Hepatocyte (in vitro differentiated cells): ENCODE measurements around the gene PHKG2. TPM values are rescaled to one million over a fixed set of nuclear protein-coding genes. Genes with fewer than 3 reads are reported as not detected.

Experiments used
- DNase-seq: peaks from one replicate; pipeline ENCODE4 v3.0.0-alpha.2; 2016; ENCODE audit warnings: low spot score
- H2AFZ ChIP-seq: fragments of 200-600 bp; sonication (generic); 2 replicates; pipeline ENCODE4 v1.6.0; 2016; ENCODE audit warnings: antibody characterized with exemption, mild to moderate bottlenecking
- H3K27ac ChIP-seq: fragments of 200-600 bp; sonication (generic); 2 replicates; pipeline ENCODE4 v1.5.1; 2016; ENCODE audit warnings: mild to moderate bottlenecking
- H3K27me3 ChIP-seq: fragments of 200-600 bp; sonication (generic); 2 replicates; pipeline ENCODE4 v1.6.1; 2016
- H3K36me3 ChIP-seq: fragments of 200-600 bp; sonication (generic); replicated peaks from 2 replicates; pipeline ENCODE4 v1.5.1; 2016; ENCODE audit warnings: low read depth; ENCODE audit not compliant: insufficient read depth
- H3K4me1 ChIP-seq: fragments of 200-600 bp; sonication (generic); 2 replicates; pipeline ENCODE4 v1.5.1; 2016; ENCODE audit warnings: mild to moderate bottlenecking, moderate library complexity; ENCODE audit not compliant: insufficient read depth
- H3K4me2 ChIP-seq: fragments of 200-600 bp; sonication (generic); 2 replicates; pipeline ENCODE4 v1.6.0; 2016
- H3K4me3 ChIP-seq: fragments of 200-600 bp; sonication (generic); 2 replicates; pipeline ENCODE4 v1.5.1; 2016; ENCODE audit warnings: mild to moderate bottlenecking
- H3K79me2 ChIP-seq: fragments of 200-600 bp; sonication (generic); 2 replicates; pipeline ENCODE4 v1.6.0; 2017; ENCODE audit warnings: mild to moderate bottlenecking
- H3K9me2 ChIP-seq: fragments of 200-600 bp; sonication (generic); replicated peaks from 2 replicates; pipeline ENCODE4 v1.6.0; 2017; ENCODE audit warnings: mild to moderate bottlenecking; ENCODE audit not compliant: insufficient read depth
- H3K9me3 ChIP-seq: fragments of 200-600 bp; sonication (generic); 2 replicates; pipeline ENCODE4 v1.5.1; 2016; ENCODE audit warnings: low read depth, mild to moderate bottlenecking
- H4K20me1 ChIP-seq: fragments of 200-600 bp; sonication (generic); 2 replicates; pipeline ENCODE4 v1.6.0; 2016; ENCODE audit warnings: mild to moderate bottlenecking; ENCODE audit not compliant: insufficient read depth, poor library complexity, severe bottlenecking
- CTCF ChIP-seq: fragments of 200-600 bp; sonication (generic); IDR thresholded peaks from 2 replicates; pipeline ENCODE4 v1.5.1; 2016; ENCODE audit warnings: antibody characterized with exemption, mild to moderate bottlenecking; ENCODE audit not compliant: poor library complexity
- EZH2 ChIP-seq: fragments of 200-600 bp; sonication (generic); IDR thresholded peaks from 2 replicates; pipeline ENCODE4 v1.6.1; 2016; ENCODE audit warnings: antibody characterized with exemption, mild to moderate bottlenecking, borderline replicate concordance
- EZH2phosphoT487 ChIP-seq: fragments of 200-600 bp; sonication (generic); IDR thresholded peaks from one replicate; pipeline ENCODE4 v1.6.1; 2018; ENCODE audit warnings: antibody characterized with exemption, mild to moderate bottlenecking, low read depth, moderate library complexity; ENCODE audit not compliant: unreplicated experiment, severe bottlenecking
- WGBS: methylation state at CpG from one replicate; pipeline ENCODE4 v1.1.6; 2016; ENCODE audit warnings: low lambda C conversion rate; ENCODE audit errors: missing lambda C conversion rate; 5-methylcytosine and 5-hydroxymethylcytosine counted together
- polyA plus RNA-seq: library from polyadenylated mRNA; unstranded; fragments of >200 nt; fragmentation: Nextera tagmentation; extraction: Ambion mirVana; gene quantifications from 2 replicates; pipeline ENCODE4 v1.2.1, GENCODE V29; 2016
- total RNA-seq: library from RNA; depleted of rRNA; stranded (reverse); fragments of >200 nt; gene quantifications from 2 replicates; pipeline ENCODE4 v1.2.3, GENCODE V29; 2014

Gene PHKG2
- total and polyA plus RNA-seq, 2 experiments from 2014 or later, result 28.0 to 39.5 TPM

GRCh38 chr16:30736995-30737793, 11.0 kb upstream of the PHKG2 start:
- H3K4me3 ChIP-seq, result no peak overlapping the region
- WGBS, result 97% methylated on average over 17 of the region's 17 CpGs
- H3K4me2 ChIP-seq, result no peak overlapping the region
- no peaks in the 10 kb centered on the region for H3K27me3 ChIP-seq
- H3K27ac ChIP-seq, result no peak overlapping the region
- DNase-seq, result no peak
- H2AFZ ChIP-seq, result no peak overlapping the region
- no peaks in the 10 kb centered on the region for H3K9me2 ChIP-seq
- peaks cover 3% of the 10 kb centered on the region for H3K79me2 ChIP-seq
- no peaks in the 10 kb centered on the region for H3K9me3 ChIP-seq
- no peaks in the 10 kb centered on the region for H3K36me3 ChIP-seq
- no peaks in the 10 kb centered on the region for H4K20me1 ChIP-seq
- TF ChIP-seq EZH2 (no peak), CTCF (no peak), EZH2phosphoT487 (no peak)
- peaks cover 14% of the 10 kb centered on the region for H3K4me1 ChIP-seq

- DNase-seq, result no peak
- Histone ChIP-seq H4K20me1 (no peaks in the 10 kb centered on the region), H3K36me3 (no peaks in the 10 kb centered on the region), H3K27ac (no peak overlapping the region), H3K4me1 (peaks cover 14% of the 10 kb centered on the region), H3K4me3 (no peak overlapping the region), H3K9me3 (no peaks in the 10 kb centered on the region), H3K9me2 (no peaks in the 10 kb centered on the region), H3K79me2 (peaks cover 7% of the 10 kb centered on the region), H2AFZ (no peak overlapping the region), H3K27me3 (no peaks in the 10 kb centered on the region), H3K4me2 (no peak overlapping the region)
- TF ChIP-seq EZH2 (no peak), EZH2phosphoT487 (no peak), CTCF (no peak)
- 97% methylated on average over 25 of the region's 25 CpGs for WGBS
Measured at GRCh38 chr16:30737794-30738648, 10.2 kb upstream of the PHKG2 start.

- WGBS, result 94% methylated on average over 37 of the region's 37 CpGs
Measured at GRCh38 chr16:30738984-30739951, 9.0 kb upstream of the PHKG2 start.

More at GRCh38 chr16:30738984-30739951, 9.0 kb upstream of the PHKG2 start:
- no peak for TF ChIP-seq CTCF
- TF ChIP-seq EZH2phosphoT487, result no peak
- no peak for TF ChIP-seq EZH2
- H3K27me3 ChIP-seq, result no peaks in the 10 kb centered on the region
- peak overlapping the region; percentile 96 for H3K27ac ChIP-seq
- no peak overlapping the region for H3K4me2 ChIP-seq
- H3K9me2 ChIP-seq, result no peaks in the 10 kb centered on the region
- H3K79me2 ChIP-seq, result peaks cover 7% of the 10 kb centered on the region
- H3K9me3 ChIP-seq, result no peaks in the 10 kb centered on the region
- no peak for DNase-seq
- H3K4me1 ChIP-seq, result peaks cover 14% of the 10 kb centered on the region
- H3K4me3 ChIP-seq, result no peak overlapping the region
- H4K20me1 ChIP-seq, result no peaks in the 10 kb centered on the region
- H3K36me3 ChIP-seq, result no peaks in the 10 kb centered on the region
- no peak overlapping the region for H2AFZ ChIP-seq
